NK-92 (cell line): ENCODE data around the gene PCDH18.
"Not testable (repeated sequence)": the region's sequence is repeated elsewhere in the genome, so short reads cannot be mapped to it uniquely, and the experiment has no call there.

Experiments
- DNase-seq: peaks from one replicate; lab custom pipeline; 2025; ENCODE audit not compliant: unreplicated experiment; lab: John Stamatoyannopoulos, UW

Gene PCDH18

DNA sequence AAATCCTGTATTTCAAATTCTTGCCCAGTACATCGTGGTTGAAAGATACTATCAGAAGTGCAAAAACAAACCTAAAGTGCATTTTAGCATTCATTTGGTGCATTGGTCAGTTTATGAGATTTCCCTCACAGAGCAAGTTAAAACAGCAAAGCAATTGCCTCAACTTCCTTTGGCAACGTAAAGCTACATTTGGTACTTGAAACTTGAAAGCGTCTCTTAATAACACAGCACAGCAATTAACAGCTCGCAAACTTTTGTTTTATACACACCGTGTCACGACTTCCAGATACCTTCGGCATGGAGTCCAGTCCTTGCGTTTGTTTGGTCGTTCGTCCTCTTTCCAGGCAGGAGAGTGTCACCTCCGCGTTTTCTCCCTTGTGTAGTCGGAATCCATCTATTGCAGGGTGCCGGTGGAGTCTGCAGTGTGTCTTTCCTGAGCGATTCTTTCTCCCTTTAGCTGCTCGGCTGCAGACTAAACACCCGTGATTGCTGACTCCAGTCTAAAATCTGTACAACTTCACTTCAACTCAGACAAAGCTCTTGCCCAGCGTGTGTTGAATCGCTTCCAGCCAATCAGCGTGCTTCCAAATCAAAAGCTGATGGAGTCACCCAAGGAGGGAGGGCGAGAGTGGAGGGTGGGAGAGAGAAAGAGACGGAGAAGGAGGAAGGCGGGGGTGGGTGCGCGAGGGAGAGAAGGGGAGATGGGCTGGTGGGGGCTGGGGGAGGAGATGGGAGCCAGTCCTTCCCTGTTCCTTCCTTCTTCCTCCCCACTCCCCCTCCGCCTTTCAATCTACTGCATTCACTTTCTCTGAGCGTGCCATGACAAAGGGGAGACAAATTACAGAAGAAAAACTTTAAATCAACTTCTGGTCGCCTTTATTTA lies at the start of gene PCDH18:
PCDH18 (minus strand) TSS at position 509 of the 883 bp plus-strand sequence; CDS start at position 103, 406 bp downstream.
- no peak for DNase-seq

GRCh38 chr4:137576446-137576845 lies 44.2 kb upstream of the PCDH18 start:
- DNase-seq = no peak

DNA sequence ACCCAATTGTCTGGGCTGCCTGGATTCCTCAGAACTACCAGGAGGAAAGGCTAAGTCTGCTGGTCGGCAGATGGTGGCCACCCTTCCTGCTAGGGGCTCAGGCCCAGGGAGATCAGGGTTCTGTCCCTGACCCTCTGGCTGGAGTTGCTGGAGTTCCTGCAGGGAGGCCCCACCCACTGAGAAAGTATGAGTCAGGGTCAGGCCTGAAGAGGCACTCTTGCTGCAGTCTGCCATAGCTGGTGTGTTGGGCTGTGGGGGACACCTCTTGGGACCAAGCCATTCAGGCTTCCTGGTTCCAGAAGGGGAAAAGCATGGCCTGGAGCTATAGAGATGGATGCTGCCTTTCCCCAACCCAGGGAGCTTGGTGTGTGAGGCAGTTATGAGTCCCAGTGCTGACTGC lies 40.4 kb upstream of the PCDH18 start:
- no peak for DNase-seq

DNA sequence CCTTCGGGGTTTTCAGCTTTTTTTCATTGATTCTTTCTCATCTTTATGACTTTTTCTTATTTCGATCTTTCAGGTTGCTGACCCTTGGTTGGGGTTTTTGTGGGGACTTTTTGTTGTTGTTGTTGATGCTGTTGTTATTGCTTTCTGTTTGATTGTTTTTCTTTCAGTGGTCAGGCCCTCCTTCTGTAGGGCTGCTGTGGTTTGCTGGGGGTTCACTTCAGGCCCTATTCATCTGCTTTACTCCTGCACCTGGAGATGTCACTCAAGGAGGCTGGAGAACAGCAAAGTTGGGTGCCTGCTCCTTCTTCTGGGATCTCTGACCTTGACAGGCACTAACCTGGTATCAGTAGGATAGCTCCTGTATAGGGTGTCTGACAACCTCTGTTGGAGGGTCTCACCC lies 39.9 kb upstream of the PCDH18 start:
- no peak for DNase-seq

- no peak for DNase-seq
Measured at GRCh38 chr4:137559801-137560200, 27.5 kb upstream of the PCDH18 start.

DNA sequence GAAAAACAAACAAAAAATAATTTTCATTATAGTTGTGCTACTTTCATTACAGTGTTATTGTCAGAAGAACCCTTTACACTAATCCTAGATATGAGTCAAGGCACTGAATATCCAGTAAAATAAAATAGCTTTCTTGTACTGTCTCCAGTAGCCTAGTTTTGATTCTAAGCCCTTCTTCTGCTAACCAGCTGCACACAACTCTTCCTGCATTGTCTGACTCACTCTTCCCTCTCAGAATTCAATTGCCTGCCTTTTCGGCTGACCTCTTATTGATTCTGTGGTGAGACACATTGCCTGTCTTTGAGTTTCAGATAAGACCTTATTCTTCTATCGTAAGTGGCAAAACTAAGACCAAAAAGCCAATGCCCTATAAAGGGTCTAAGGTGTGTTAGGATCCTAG lies 26.7 kb upstream of the PCDH18 start:
- no peak for DNase-seq

DNA sequence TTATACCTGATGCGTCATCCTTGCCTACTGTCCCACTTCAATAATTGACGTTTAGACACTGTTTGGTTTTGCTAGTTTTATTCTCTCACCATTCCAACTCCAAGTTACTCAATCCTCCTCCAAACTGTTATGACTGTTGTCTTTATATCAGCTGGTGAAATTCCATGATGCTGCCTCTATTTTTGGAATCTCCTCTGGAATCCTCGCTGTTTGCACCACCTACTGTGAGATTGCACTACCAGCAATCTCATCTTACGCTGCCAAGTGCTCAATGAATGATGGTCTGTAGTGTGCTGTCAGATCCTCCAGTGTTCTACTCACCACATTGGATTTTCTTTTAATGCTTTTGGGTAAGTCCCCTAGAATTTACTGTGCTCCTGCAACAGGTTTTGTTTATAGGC lies 13.2 kb upstream of the PCDH18 start:
- no peak for DNase-seq

DNA sequence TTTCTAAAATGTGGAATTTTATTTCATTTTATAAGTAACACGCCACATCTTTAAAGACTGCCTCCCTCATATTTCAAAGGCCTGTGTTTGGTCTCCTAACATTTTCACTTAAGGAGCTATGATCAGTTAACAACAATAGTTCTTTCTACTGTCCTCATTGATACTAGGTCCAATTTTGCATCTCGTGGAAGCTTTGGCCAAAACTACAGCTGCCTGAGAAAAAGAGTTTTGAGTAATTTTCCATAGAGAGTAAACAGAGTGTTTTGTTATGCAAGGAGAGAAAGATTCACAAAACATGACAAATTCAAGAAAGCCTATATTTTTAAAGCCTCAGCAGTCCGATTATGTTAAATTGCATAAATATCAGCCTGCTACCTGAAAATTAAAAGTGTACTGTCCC lies 11.4 kb upstream of the PCDH18 start:
- DNase-seq = no peak

DNA sequence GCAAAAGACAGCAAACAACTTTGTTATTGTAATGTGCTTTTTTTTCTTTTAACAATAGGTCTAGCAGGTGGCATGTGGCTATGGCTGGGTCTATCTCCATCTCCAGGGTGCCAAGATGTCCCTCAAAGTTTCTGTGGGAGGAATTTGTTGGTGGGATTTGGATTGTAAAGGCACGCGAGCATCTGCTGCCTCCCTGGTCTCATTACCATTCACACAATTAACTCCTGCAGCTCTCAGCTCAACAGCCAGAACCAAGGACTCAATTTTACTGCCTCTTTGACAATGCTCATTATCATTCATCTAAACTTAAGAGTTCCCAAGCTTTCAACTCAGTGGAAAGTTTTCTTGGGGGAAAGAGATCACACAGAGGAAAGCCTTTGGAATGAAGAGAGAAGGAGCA lies 10.9 kb upstream of the PCDH18 start:
- DNase-seq = no peak

GRCh38 chr4:137541876-137542646 lies 9.8 kb upstream of the PCDH18 start:
- DNase-seq = no peak

- no peak for DNase-seq
Measured at GRCh38 chr4:137541181-137541580, 8.9 kb upstream of the PCDH18 start.

GRCh38 chr4:137540356-137540755 lies 8.1 kb upstream of the PCDH18 start:
- no peak for DNase-seq

DNA sequence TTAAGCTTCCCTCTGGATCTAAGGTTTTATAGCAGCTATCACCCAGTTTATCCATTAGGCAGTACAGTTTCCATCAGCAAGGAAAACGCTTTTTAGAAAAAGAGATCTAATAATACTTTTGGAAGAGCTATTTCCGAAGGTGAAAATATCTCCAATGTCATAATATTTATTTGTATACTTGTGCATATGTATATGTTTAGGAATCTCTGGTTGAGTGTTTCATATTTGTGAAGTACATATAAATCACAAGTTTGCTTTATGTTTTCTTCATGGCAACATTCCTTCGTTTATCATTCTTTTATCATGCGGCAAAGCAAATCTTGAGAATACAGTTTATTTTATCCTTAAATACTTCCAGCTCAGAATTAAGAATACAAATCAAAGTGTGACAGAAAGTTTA lies 6.2 kb upstream of the PCDH18 start:
- DNase-seq = no peak

- DNase-seq = not testable (repeated sequence)
Measured at GRCh38 chr4:137537807-137538206, 5.5 kb upstream of the PCDH18 start.

DNA sequence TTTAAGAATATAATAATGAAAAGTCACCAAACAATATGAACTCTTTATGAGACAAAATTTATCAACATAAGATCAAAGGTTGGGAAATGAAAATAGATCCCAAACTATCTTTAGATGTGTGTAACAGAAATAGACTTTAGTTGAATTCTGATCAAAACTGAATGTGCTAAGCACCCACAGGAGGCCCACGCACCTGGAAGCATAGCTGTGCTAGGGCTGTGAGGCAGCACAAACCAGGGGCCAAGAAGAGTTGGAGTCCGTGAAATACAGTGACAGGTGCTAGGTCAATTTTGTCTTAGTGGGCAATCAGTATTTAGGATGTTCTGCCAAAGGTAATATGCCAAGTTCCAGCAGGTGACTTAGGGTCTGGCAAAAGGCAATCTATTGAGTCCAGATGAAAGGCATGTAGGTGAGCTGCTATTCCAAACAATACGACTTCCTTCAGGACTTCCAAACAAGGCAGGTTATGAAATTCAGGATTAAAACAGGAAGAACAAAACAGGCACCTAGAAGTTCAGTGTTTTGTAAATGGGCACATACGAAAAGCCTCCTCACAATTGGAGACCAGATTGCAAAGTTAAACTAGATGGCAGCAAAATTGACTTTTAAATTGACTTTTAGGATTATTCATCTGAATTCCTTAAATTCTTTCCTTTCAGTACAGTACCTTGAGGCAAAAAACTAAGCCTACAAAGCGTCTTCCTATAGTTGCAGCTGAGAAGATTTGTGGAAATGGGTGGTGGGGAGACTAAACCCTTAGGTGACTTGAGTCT lies 4.7 kb upstream of the PCDH18 start:
- no peak for DNase-seq

DNA sequence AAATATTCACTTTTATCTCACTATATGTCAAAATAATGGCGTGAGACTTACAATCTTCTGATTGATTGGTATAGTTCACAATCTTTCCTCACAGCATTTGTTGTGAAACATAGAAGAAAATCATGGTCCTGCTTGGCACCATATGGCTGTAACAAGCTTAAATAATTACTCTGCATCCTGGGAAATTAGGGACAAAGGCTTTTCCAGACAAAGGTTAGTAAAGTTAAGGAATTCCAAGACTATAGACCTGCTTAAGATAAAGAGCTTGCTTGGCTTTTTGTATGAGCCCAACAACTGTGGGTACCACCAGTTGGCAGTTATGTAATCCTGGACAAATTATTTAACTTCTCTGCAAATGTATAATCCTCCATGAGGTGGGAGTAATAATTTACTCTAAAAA lies 3.4 kb upstream of the PCDH18 start:
- DNase-seq = no peak

- no peak for DNase-seq
Measured at GRCh38 chr4:137534516-137534915, 2.2 kb upstream of the PCDH18 start.

DNA sequence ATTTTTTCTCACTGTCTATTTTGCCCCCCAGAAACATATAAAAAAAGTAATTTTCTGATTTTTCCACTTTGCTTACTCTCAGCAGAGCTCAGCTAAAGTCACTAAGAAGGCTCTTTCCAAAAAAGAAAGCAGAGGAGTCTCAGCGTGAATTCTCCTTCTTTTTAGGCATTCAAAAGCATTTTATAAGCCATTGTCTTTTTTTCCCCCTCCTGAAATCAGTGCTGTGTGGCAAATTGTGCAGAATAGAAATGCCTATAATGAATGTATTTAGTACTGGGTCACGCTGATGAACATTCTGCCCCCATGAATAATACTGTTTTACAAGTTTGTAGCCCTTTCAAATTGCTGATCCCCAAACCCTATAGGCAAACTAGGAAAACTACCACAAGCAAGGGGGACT lies 1.6 kb upstream of the PCDH18 start:
- no peak for DNase-seq

DNA sequence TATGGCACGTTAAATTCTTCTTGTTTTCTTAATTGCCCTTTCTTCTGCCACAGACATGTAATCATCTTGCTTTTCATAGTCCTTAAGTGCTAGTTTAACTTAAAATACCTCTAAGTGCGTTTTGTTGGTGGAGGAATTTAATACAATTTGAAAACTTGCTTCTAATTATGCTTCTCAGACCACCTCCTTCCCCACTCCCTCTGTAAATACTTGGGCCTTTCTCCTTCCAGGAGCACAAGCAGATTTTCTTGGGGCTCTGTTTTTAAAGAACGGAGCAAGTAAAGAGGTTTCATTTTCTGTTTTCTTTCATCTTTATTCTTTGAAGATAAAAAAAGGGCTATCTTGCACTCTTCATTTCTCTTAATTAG lies 559 bp upstream of the PCDH18 start:
- DNase-seq = no peak

DNA sequence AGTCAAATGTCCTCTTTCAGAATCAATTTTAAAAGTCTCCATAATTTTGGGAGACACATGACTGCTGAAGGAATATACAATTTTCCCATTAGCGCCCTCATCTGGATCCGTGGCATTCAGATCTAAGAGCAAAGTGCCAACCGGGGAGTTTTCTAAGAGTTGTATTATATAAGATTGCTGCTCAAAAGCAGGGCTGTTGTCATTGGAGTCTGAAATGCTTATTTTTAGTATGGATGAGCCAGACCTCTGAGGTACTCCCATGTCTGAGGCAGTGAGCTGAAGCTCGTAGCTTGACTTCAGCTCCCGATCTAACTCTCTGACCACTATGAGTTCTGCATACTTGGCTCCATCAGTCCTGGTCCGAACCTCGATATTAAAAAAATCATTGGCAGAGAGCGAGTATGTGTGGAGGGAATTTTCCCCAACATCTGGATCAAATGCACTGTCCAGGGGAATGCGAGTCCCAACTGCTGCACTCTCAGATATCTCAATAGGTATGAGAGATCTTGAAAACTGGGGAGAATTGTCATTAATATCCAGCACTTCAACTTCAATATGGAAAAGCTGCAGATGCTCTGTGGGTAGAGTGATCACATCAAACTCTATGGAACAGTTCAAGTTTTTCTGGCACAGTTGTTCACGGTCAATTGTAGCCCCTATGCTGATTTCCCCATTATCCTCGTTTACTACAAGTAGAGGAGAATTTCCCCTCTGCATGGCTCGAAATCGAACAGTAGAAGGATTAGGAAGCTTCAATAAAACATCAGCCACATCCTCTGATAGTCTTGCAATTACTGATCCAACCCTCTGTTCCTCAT lies 917 bp downstream of the PCDH18 start:
- DNase-seq = no peak

DNA sequence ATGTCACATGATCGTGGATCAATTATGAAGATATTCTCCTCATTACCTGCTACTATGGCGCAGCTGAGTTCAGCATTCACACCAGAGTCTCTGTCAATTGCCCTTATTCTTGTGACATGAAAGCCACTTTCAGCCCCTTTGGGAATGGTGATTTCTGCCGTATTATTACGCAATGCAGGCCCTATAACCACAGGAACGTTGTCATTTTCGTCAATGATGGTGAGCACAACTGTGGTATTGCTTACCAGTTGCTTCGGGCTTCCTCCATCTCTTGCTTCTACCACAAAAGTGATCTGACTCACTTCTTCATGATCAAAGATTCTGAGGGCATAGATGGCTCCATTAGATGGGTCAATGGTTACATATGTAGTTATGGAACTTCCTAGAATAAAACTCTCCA lies 2.1 kb downstream of the PCDH18 start:
- no peak for DNase-seq
